ENCODE data around the gene MYH7B.
A peak's percentile ranks its signal among the peaks of the same experiment; 100 is the strongest.

MYH7B gene

DNA sequence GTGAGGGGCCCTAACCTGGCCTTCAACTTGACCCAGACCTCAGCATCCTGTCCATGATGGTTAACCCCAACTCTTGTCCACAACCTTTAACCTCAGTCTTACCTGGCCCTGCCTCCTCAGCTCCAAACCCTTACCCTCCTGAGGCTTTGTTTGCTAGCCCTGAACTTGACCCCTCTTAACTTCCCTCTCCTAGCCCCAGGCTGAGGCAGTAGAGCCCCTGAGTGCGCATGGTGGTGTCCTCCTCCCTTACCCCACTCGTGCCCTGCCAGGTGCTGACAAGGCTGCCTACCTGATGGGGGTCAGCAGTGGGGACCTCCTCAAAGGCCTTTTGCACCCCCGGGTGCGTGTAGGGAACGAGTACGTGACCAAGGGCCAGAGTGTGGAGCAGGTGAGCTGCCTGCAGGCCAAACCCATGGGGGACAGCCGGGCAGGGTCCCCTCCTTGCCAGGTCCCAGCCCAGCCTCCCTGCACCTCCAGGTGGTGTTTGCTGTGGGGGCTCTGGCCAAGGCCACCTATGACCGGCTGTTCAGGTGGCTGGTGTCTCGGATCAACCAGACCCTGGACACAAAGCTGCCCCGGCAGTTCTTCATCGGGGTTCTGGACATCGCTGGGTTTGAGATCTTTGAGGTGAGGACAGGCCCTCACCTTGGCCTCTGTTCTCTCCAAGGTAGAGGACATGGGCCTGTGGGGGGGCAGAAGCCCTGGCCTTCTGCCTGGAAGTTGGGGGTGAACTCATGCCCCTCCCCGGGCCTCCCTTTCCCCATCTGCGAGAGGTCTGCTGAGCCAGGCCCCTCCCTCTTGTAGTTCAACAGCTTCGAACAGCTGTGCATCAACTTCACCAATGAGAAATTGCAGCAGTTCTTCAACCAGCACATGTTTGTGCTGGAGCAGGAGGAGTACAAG, 31.9 kb downstream of the MYH7B start:
- peaks cover 0 to 3% of the 10 kb centered on the region in 2 donors for H3K4me1 Mint-ChIP-seq
- H3K9me3 Mint-ChIP-seq = no peaks in the 10 kb centered on the region
- peak overlapping the region in 1 of 2 donors; percentile 17 for H3K4me3 Mint-ChIP-seq
- H3K27me3 Mint-ChIP-seq = peaks cover 16 to 30% of the 10 kb centered on the region in 2 donors
- peaks cover 5 to 6% of the 10 kb centered on the region in 2 donors for H3K36me3 Mint-ChIP-seq
- peak overlapping the region; percentile 31 for H3K27ac Mint-ChIP-seq
- peak in 1 of 2 donors; percentile 8 for ATAC-seq (replicated peaks)
- DNase-seq = no peak

DNA sequence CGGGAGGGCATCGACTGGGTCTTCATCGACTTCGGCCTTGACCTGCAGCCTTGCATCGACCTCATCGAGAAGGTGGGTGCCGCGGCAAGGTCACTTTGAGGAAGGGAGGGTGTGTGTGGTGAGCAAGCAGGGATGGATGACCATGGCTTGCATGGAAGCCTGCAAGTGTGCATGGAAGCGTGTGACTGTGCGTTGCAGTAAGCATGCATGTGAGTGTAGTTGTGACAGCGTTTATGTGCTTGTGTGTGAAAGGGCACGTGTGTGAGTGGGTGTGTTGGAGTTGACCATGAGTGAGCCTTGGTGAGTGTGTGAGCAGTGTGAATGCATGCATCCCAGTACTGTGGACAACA, 32.5 kb downstream of the MYH7B start:
- no peak for ATAC-seq (replicated peaks)
- peaks cover 5 to 10% of the 10 kb centered on the region in 2 donors for H3K36me3 Mint-ChIP-seq
- H3K27me3 Mint-ChIP-seq = peaks cover 10 to 24% of the 10 kb centered on the region in 2 donors

DNA sequence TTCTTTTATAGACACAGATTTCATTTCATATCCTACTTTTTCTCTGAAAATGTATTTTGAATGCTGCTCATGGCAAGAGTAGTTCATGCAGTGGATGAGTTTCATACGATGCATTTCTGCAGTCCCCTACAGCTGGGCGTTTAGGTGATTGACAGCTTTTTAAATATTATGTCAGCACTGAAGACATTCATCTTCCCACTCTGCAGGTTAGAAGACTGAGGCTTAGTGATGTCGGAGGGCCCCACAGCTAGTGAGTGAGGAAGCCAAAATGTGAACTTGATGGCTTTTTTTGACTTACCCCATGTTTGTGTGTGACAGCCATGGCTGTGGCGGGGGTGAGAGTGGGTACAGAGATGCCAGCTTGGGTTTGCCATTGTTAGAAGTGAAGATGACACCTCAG, 33.5 kb downstream of the MYH7B start:
- DNase-seq = no peak
- Mint-ChIP-seq H3K36me3 (peaks cover 15 to 19% of the 10 kb centered on the region in 2 donors), H3K27me3 (peaks cover under 1 to 15% of the 10 kb centered on the region in 2 donors), H3K27ac (no peak overlapping the region), H3K4me1 (peaks cover 0 to 3% of the 10 kb centered on the region in 2 donors), H3K9me3 (no peaks in the 10 kb centered on the region), H3K4me3 (no peak overlapping the region)
- no peak for ATAC-seq (replicated peaks)

More for the DNA sequence above, 32.5 kb downstream of the MYH7B start:
- Mint-ChIP-seq H3K4me3 (no peak overlapping the region), H3K9me3 (no peaks in the 10 kb centered on the region), H3K27ac (no peak overlapping the region), H3K4me1 (peaks cover 0 to 3% of the 10 kb centered on the region in 2 donors)
- no peak for DNase-seq

DNA sequence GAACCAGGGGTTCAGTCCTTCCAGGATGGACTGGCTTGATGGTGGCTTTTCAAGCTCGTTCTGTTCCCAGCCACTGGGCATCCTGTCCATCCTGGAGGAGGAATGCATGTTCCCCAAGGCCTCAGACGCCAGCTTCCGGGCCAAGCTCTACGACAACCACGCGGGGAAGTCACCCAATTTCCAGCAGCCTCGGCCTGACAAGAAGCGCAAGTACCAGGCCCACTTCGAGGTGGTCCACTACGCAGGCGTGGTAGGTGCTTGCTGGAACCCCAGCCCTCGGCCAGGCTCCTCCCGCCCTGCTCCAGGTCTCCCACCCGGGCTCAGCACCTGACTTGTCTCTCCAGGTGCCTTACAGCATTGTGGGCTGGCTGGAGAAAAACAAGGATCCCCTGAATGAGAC, 34.0 kb downstream of the MYH7B start:
- ATAC-seq (replicated peaks) (no peak), DNase-seq (no peak)
- H3K9me3 Mint-ChIP-seq = no peaks in the 10 kb centered on the region
- H3K27me3 Mint-ChIP-seq = peaks cover 0 to 12% of the 10 kb centered on the region in 2 donors
- peaks cover 20 to 22% of the 10 kb centered on the region in 2 donors for H3K36me3 Mint-ChIP-seq
- H3K27ac Mint-ChIP-seq = no peak overlapping the region
- H3K4me1 Mint-ChIP-seq = peaks cover 0 to 3% of the 10 kb centered on the region in 2 donors
- no peak overlapping the region for H3K4me3 Mint-ChIP-seq

DNA sequence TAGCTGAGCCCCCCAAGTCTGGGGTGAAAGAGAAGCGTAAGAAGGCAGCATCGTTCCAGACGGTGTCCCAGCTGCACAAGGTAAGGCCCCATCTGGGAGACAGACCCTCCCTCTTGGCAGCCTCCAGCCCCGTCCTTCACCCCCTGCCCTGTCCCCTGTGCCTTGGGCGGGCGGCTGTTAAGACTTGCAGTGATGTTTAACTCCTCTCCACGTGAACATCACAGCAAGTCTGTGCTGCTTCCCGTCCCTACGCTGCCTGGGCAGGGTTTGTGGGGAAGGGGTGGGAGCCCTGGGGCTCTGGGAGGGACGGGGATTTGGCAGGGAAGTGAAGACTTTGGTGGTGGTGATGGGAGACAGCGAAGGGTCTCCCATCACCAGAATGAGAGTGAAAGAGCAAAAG, 34.6 kb downstream of the MYH7B start:
- ATAC-seq (replicated peaks) = no peak
- H3K27ac Mint-ChIP-seq = no peak overlapping the region
- H3K36me3 Mint-ChIP-seq = peaks cover 21 to 26% of the 10 kb centered on the region in 2 donors

DNA sequence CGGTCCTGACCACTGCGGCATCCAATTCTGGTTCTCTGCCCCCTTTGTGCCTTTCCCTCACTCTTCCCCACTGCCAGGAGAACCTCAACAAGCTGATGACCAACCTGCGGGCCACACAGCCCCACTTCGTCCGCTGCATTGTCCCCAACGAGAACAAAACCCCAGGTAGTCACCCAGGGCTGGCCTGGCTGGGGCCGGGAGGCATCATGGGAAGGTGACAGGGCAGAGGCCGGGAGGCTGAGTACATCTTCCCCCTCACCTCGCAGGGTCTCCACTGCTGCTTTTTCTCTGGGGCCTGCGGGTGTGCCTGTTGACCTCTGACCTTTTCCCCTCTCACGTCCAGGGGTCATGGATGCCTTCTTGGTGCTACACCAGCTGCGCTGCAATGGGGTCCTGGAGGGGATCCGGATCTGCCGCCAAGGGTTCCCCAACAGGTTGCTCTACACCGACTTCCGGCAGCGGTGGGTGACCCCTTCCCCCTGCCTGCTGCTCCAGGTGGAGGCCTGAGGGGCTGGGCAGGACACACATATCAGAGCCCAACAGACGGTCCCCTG, 35.1 kb downstream of the MYH7B start:
- peaks cover 0 to 3% of the 10 kb centered on the region in 2 donors for H3K27me3 Mint-ChIP-seq
- peak overlapping the region; percentile 26 for H3K27ac Mint-ChIP-seq
- DNase-seq (no peak), ATAC-seq (replicated peaks) (no peak)
- H3K36me3 Mint-ChIP-seq = peaks cover 23 to 29% of the 10 kb centered on the region in 2 donors
- no peaks in the 10 kb centered on the region for H3K9me3 Mint-ChIP-seq
- H3K4me3 Mint-ChIP-seq = no peak overlapping the region
- H3K4me1 Mint-ChIP-seq = peaks cover 0 to 3% of the 10 kb centered on the region in 2 donors

More for the DNA sequence above, 34.6 kb downstream of the MYH7B start:
- Mint-ChIP-seq H3K9me3 (no peaks in the 10 kb centered on the region), H3K4me1 (peaks cover 0 to 3% of the 10 kb centered on the region in 2 donors), H3K27me3 (peaks cover 0 to 8% of the 10 kb centered on the region in 2 donors), H3K4me3 (no peak overlapping the region)
- DNase-seq = no peak

DNA sequence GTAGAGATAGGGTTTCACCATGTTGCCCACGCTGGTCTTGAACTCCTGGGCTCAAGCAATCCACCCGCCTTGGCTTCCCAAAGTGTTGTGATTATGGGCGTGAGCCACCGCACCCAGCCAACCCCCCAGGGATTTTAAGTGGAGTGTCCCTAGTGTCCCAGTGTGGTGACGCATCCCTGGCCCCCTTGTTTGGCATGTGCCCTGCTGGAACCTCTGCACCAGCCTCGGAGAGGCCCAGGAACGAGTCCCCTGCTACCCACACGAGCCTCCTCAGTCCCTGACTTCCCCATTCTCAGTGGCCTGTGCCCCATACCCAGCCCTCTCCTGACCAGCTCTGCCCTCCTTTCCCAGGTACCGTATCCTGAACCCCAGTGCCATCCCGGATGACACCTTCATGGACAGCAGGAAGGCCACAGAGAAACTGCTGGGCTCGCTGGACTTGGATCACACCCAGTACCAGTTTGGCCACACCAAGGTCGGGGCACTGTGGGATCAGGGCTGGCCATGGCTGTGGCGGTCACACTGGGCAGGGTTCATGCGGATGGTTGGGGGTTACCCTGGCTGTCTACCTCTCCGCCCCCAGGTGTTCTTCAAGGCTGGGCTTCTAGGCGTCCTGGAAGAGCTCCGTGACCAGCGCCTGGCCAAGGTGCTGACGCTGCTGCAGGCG, 37.2 kb downstream of the MYH7B start:
- Mint-ChIP-seq H3K9me3 (no peaks in the 10 kb centered on the region), H3K4me1 (peaks cover 3 to 6% of the 10 kb centered on the region in 2 donors), H3K4me3 (no peak overlapping the region), H3K27ac (no peak overlapping the region), H3K27me3 (no peaks in the 10 kb centered on the region), H3K36me3 (peaks cover 38 to 48% of the 10 kb centered on the region in 2 donors)
- no peak for DNase-seq
- ATAC-seq (replicated peaks) = no peak

DNA sequence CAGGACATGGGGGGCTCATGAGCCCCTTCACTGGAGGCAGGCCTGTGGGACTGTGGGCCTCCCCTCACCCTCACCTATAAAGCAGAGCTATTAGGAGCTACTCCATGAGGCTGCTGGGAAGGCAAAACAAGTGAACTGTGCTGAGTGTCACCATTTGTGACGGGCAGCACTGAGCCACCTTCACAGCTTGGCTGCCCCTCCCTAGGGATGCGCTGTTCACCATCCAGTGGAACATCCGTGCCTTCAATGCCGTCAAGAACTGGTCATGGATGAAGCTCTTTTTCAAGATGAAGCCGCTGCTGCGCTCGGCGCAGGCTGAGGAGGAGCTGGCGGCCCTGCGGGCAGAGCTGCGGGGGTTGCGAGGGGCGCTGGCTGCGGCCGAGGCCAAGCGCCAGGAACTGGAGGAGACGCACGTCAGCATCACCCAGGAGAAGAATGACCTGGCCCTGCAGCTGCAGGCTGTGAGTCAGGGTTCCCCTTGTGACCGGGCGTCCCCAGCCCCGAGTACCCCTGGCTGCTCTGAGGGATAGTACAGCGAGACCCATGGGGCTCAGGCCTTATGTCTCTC, 38.4 kb downstream of the MYH7B start:
- H3K36me3 Mint-ChIP-seq = peaks cover 44 to 59% of the 10 kb centered on the region in 2 donors
- peaks cover 0 to 6% of the 10 kb centered on the region in 2 donors for H3K4me1 Mint-ChIP-seq
- peak overlapping the region in 1 of 2 donors; percentile 38 for H3K4me3 Mint-ChIP-seq

DNA sequence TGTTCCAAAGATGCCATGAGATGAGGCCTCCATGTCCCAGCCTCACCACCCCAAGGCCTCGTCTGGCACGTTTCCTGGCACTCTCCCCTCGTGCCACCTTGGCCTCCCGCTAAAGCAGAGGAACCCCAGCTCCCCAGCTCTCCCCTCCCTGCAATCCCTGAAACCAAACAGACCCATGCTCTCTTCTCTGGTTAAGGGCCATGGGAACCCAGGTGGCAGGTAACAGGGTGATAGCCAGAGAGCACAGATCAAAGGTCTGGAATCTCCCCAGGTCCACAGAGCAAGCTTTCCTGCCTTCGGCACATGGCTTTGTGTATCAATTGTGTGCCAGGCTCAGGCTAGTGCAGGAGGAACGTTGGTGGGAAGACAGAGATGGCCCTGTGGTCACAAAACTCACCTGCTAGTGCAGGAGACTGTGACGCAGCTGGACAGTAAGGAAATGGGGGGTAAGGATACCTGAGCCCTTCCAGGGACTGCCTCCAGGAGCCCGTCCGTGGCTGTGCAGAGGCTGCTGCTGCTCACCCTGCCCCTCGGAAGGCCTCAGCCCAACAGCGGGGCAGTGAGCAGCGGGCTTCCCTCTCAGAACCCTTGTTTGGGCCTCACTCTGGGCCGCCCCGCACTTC, 39.0 kb downstream of the MYH7B start:
- ATAC-seq (replicated peaks) (no peak), DNase-seq (no peak)
- Mint-ChIP-seq H3K9me3 (no peaks in the 10 kb centered on the region), H3K27ac (no peak overlapping the region), H3K27me3 (no peaks in the 10 kb centered on the region), H3K4me3 (no peak overlapping the region), H3K36me3 (peaks cover 47 to 65% of the 10 kb centered on the region in 2 donors), H3K4me1 (peaks cover 0 to 6% of the 10 kb centered on the region in 2 donors)

More for the DNA sequence above, 38.4 kb downstream of the MYH7B start:
- Mint-ChIP-seq H3K27ac (peak overlapping the region; percentile 47), H3K9me3 (no peaks in the 10 kb centered on the region), H3K27me3 (no peaks in the 10 kb centered on the region)
- no peak for ATAC-seq (replicated peaks)
- DNase-seq = no peak

DNA sequence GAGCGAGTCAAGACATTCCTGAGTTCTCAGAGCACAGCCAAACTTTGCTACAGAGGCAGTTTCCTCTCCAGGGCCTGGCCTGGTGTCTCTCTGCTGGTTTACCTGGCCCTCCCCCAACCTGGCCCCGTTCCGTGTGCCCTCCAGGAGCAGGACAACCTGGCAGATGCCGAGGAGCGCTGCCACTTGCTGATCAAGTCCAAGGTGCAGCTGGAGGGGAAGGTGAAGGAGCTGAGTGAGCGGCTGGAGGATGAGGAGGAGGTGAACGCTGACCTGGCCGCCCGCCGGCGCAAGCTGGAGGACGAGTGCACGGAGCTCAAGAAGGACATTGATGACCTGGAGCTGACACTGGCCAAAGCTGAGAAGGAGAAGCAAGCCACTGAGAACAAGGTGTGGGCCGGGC, 39.5 kb downstream of the MYH7B start:
- no peak for ATAC-seq (replicated peaks)
- peaks cover 52 to 69% of the 10 kb centered on the region in 2 donors for H3K36me3 Mint-ChIP-seq
- H3K4me3 Mint-ChIP-seq = no peak overlapping the region
- H3K27me3 Mint-ChIP-seq = no peaks in the 10 kb centered on the region
- H3K9me3 Mint-ChIP-seq = no peaks in the 10 kb centered on the region
- DNase-seq = no peak
- H3K4me1 Mint-ChIP-seq = peaks cover under 1 to 6% of the 10 kb centered on the region in 2 donors
- H3K27ac Mint-ChIP-seq = no peak overlapping the region

DNA sequence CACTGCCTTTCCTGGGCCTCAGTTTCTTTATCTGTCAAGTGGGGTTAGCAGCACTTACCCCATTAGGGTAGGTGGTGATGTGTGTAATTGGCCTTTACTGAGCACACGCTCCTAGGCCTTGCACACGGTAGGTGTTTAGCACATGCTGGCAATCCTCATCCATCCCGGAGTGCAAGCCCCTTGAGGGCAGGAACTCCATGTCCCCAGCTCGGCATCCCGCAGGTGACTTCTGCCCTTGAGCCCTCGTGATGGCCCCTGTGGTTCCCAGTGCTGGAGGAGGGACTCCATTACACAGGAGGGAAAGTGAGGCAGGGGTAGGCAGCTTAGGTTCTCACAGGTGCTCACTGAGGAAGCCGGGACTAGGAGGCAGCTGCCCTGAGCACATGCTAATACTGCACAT, 40.0 kb downstream of the MYH7B start:
- Mint-ChIP-seq H3K27me3 (no peaks in the 10 kb centered on the region), H3K9me3 (no peaks in the 10 kb centered on the region), H3K4me3 (no peak overlapping the region), H3K4me1 (peaks cover 4 to 6% of the 10 kb centered on the region in 2 donors), H3K36me3 (peaks cover 56 to 74% of the 10 kb centered on the region in 2 donors), H3K27ac (no peak overlapping the region)
- DNase-seq = no peak
- ATAC-seq (replicated peaks) = no peak

DNA sequence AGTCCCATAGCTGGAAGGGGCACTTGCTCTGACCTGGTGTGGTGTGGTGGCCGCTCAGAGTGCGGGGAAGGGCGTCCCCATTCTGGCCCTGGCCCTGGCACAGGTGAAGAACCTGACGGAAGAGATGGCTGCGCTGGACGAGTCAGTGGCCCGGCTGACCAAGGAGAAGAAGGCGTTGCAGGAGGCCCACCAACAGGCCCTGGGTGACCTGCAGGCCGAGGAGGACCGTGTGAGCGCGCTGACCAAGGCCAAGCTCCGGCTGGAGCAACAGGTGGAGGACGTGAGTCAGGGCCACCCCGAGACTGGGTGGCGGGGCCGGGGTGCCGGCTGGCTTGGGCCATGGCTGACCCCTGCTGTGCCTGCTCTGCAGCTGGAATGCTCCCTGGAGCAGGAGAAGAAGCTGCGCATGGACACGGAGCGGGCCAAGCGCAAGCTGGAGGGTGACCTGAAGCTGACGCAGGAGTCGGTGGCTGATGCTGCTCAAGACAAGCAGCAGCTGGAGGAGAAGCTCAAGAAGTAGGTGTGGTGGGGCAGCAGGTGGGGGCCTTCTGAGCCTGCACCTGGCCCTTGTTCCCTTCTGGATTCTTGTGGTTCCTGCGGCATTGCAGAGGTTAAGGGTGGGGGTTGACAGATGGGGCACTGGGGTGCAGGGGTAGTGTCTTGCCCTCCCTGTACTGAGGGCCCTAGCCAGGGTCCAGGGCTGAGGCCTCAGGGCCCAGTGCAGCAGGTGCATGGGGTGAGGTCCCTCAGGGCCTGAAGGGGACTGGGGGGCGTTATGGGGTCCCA, 40.8 kb downstream of the MYH7B start:
- no peaks in the 10 kb centered on the region for H3K9me3 Mint-ChIP-seq
- no peak overlapping the region for H3K4me3 Mint-ChIP-seq
- no peaks in the 10 kb centered on the region for H3K27me3 Mint-ChIP-seq
- H3K27ac Mint-ChIP-seq = peak overlapping the region; percentile 38
- H3K4me1 Mint-ChIP-seq = peaks cover 5 to 6% of the 10 kb centered on the region in 2 donors
- DNase-seq (no peak), ATAC-seq (replicated peaks) (no peak)
- peaks cover 63 to 75% of the 10 kb centered on the region in 2 donors for H3K36me3 Mint-ChIP-seq

DNA sequence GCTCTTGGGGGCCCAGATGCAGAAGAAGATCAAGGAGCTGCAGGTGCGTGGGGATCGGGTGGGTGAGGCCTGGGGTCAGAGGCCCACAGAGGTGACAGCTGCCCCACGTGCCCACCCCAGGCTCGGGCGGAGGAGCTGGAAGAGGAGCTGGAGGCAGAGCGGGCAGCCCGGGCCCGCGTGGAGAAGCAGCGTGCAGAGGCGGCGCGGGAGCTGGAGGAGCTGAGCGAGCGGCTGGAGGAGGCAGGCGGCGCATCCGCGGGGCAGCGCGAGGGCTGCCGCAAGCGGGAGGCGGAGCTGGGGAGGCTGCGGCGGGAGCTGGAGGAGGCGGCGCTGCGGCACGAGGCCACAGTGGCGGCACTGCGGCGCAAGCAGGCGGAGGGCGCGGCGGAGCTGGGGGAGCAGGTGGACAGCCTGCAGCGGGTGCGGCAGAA, 41.5 kb downstream of the MYH7B start:
- H3K9me3 Mint-ChIP-seq = no peaks in the 10 kb centered on the region
- peaks cover 64 to 79% of the 10 kb centered on the region in 2 donors for H3K36me3 Mint-ChIP-seq
- DNase-seq (no peak), ATAC-seq (replicated peaks) (no peak)
- H3K4me3 Mint-ChIP-seq = no peak overlapping the region
- H3K27ac Mint-ChIP-seq = peak overlapping the region; percentile 84
- H3K4me1 Mint-ChIP-seq = peaks cover 5 to 6% of the 10 kb centered on the region in 2 donors
- no peaks in the 10 kb centered on the region for H3K27me3 Mint-ChIP-seq

Data from stimulated activated naive B cell treated with anti-CD40 and anti-IgM and Interleukin-4, amounts not matched to agents 10 μg/mL and 1 μg/mL and 100 μg/mL, for 72 hours (primary cell).